HG02642 (cell line): ENCODE results near the gene TLCD4.
"Not testable (repeated sequence)": the region's sequence is repeated elsewhere in the genome, so short reads cannot be mapped to it uniquely, and the experiment has no call there.

Source experiments
- ATAC-seq: cut with Tn5 transposase; IDR thresholded peaks from one replicate; pipeline ENCODE4 v1.9.1; 2021; ENCODE audit warnings: mild to moderate bottlenecking; ENCODE audit not compliant: unreplicated experiment, poor library complexity

The TLCD4 gene

GRCh38 chr1:95139039-95139438 lies 21.9 kb downstream of the TLCD4 start:
- ATAC-seq: no peak

GRCh38 chr1:95140791-95141190 lies 23.6 kb downstream of the TLCD4 start:
- ATAC-seq: no peak

- no peak for ATAC-seq
These were observed 28.3 kb downstream of the TLCD4 start for GRCh38 chr1:95145493-95145892.

GRCh38 chr1:95146637-95147036 lies 29.5 kb downstream of the TLCD4 start:
- ATAC-seq: peak; percentile 55

- no peak for ATAC-seq
These were observed 36.9 kb downstream of the TLCD4 start for GRCh38 chr1:95154096-95154495.

GRCh38 chr1:95165569-95165968 lies 48.4 kb downstream of the TLCD4 start:
- not testable (repeated sequence) for ATAC-seq
